ENCODE measurements around the gene RLBP1. TPM values are rescaled to one million over a fixed set of nuclear protein-coding genes. Genes with fewer than 3 reads are reported as not detected.

Gene RLBP1
- polyA plus RNA-seq, 1 donor from 2014 or later: 0.16 TPM

GRCh38 chr15:89187986-89188514, 33.3 kb downstream of the RLBP1 start:
- Histone ChIP-seq H3K4me3 (ENCODE audit: low read length) (no peak overlapping the region), H4K20me1 (ENCODE audit: insufficient read depth) (no peaks in the 10 kb centered on the region), H3K9me2 (ENCODE audit: insufficient read depth, low read length) (no peaks in the 10 kb centered on the region), H3K9me3 (ENCODE audit: low read length) (no peaks in the 10 kb centered on the region), H3K36me3 (ENCODE audit: insufficient read depth, low read length) (peaks cover 8% of the 10 kb centered on the region), H2AFZ (ENCODE audit: low read depth, low read length) (no peak overlapping the region), H3K79me2 (replicated peaks; ENCODE audit: insufficient read depth, low read length) (no peaks in the 10 kb centered on the region), H3K27ac (ENCODE audit: low read length) (no peak overlapping the region), H3K9ac (ENCODE audit: low read length) (no peak overlapping the region), H3F3A (ENCODE audit: insufficient read depth, low read length, poor library complexity, severe bottlenecking) (no peaks in the 10 kb centered on the region), H3K4me2 (ENCODE audit: low read length) (no peak overlapping the region), H3K27me3 (ENCODE audit: insufficient read depth, low read depth, low read length) (no peaks in the 10 kb centered on the region)
- TF ChIP-seq REST (IDR thresholded peaks at IDR 0.05; ENCODE audit: borderline replicate concordance) (no peak), MXI1 (conservative IDR thresholded peaks at IDR 0.05; ENCODE audit: poor library complexity, severe bottlenecking) (no peak), RAD21 (conservative IDR thresholded peaks at IDR 0.05) (no peak), EP300 (conservative IDR thresholded peaks at IDR 0.05; ENCODE audit: poor library complexity, severe bottlenecking) (no peak), TAF1 (IDR thresholded peaks at IDR 0.05; ENCODE audit: low read depth) (no peak), POLR2AphosphoS5 (IDR thresholded peaks at IDR 0.05) (no peak)

- Histone ChIP-seq H3K9me2 (ENCODE audit: insufficient read depth, low read length) (no peaks in the 10 kb centered on the region), H3K4me2 (ENCODE audit: low read length) (no peak overlapping the region), H3K27ac (ENCODE audit: low read length) (no peak overlapping the region), H3K79me2 (replicated peaks; ENCODE audit: insufficient read depth, low read length) (no peaks in the 10 kb centered on the region), H3K9me3 (ENCODE audit: low read length) (no peaks in the 10 kb centered on the region), H3K4me3 (ENCODE audit: low read length) (no peak overlapping the region), H3F3A (ENCODE audit: insufficient read depth, low read length, poor library complexity, severe bottlenecking) (no peaks in the 10 kb centered on the region), H3K27me3 (ENCODE audit: insufficient read depth, low read depth, low read length) (no peaks in the 10 kb centered on the region), H2AFZ (ENCODE audit: low read depth, low read length) (no peak overlapping the region), H3K9ac (ENCODE audit: low read length) (no peak overlapping the region), H4K20me1 (ENCODE audit: insufficient read depth) (no peaks in the 10 kb centered on the region), H3K36me3 (ENCODE audit: insufficient read depth, low read length) (peaks cover 1% of the 10 kb centered on the region)
- no peak for TF ChIP-seq POLR2AphosphoS5 (IDR thresholded peaks at IDR 0.05)
- TF ChIP-seq MXI1 (conservative IDR thresholded peaks at IDR 0.05; ENCODE audit: poor library complexity, severe bottlenecking): no peak
- no peak for TF ChIP-seq EZH2 (IDR thresholded peaks at IDR 0.05; ENCODE audit: borderline replicate concordance, insufficient read depth, low read length, poor library complexity, severe bottlenecking)
- TF ChIP-seq RAD21 (conservative IDR thresholded peaks at IDR 0.05): no peak
- TF ChIP-seq TAF1 (IDR thresholded peaks at IDR 0.05; ENCODE audit: low read depth): no peak
- no peak for TF ChIP-seq REST (IDR thresholded peaks at IDR 0.05; ENCODE audit: borderline replicate concordance)
- TF ChIP-seq EP300 (conservative IDR thresholded peaks at IDR 0.05; ENCODE audit: poor library complexity, severe bottlenecking): no peak
- TF ChIP-seq SMC3 (conservative IDR thresholded peaks at IDR 0.05; ENCODE audit: poor library complexity): no peak
- TF ChIP-seq CTCF (IDR thresholded peaks at IDR 0.05; ENCODE audit: poor library complexity, severe bottlenecking): no peak
Observed at GRCh38 chr15:89187301-89187985, 33.9 kb downstream of the RLBP1 start.

Data from neural cell (in vitro differentiated cells).